Skeletal muscle tissue (tissue), 4 donors: ENCODE measurements around the gene VPS13A. TPM values are rescaled to one million over a fixed set of nuclear protein-coding genes. Genes with fewer than 3 reads are reported as not detected.
"Not testable (repeated sequence)": the region's sequence is repeated elsewhere in the genome, so short reads cannot be mapped to it uniquely, and the experiment has no call there.

Source experiments
- H3K27ac ChIP-seq: one replicate; pipeline ENCODE4 v1.7.0; 2013; ENCODE audit warnings: mild to moderate bottlenecking, low read depth, low read length, inconsistent platforms
- H3K27me3 ChIP-seq, 3 donors: one replicate each; pipeline ENCODE4 v1.7.0; 2013; ENCODE audit warnings: low read length in 3 of 3; ENCODE audit not compliant: control insufficient read depth in 3 of 3, insufficient read depth in 3 of 3
- H3K36me3 ChIP-seq, 3 donors: one replicate each; pipeline ENCODE4 v1.7.0; 2013; ENCODE audit warnings: low read length in 3 of 3; ENCODE audit not compliant: control insufficient read depth in 3 of 3, insufficient read depth in 3 of 3
- H3K4me1 ChIP-seq, 3 donors: one replicate each; pipeline ENCODE4 v1.7.0; 2013; ENCODE audit warnings: low read length in 3 of 3, mild to moderate bottlenecking in 3 of 3; ENCODE audit not compliant: control insufficient read depth in 3 of 3, insufficient read depth in 3 of 3
- H3K4me3 ChIP-seq, 3 donors: one replicate each; pipeline ENCODE4 v1.7.0; 2013; ENCODE audit warnings: low read length in 3 of 3
- H3K9ac ChIP-seq, 3 donors: one replicate each; pipeline ENCODE4 v1.7.0; 2013; ENCODE audit warnings: low read length in 3 of 3, mild to moderate bottlenecking in 3 of 3, moderate library complexity in 2 of 3, low read depth in 1 of 3
- H3K9me3 ChIP-seq, 3 donors: one replicate each; pipeline ENCODE4 v1.7.0; 2013; ENCODE audit warnings: low read length in 3 of 3; ENCODE audit not compliant: control insufficient read depth in 3 of 3
- total RNA-seq: library from RNA; depleted of rRNA; stranded (reverse); fragments of >200 nt; gene quantifications from one replicate; pipeline ENCODE4 v1.2.3, GENCODE V29; 2014
- donor health status: Osteomylitis.

VPS13A gene
- total RNA-seq, 1 donor from 2014 or later: 36.0 TPM

DNA sequence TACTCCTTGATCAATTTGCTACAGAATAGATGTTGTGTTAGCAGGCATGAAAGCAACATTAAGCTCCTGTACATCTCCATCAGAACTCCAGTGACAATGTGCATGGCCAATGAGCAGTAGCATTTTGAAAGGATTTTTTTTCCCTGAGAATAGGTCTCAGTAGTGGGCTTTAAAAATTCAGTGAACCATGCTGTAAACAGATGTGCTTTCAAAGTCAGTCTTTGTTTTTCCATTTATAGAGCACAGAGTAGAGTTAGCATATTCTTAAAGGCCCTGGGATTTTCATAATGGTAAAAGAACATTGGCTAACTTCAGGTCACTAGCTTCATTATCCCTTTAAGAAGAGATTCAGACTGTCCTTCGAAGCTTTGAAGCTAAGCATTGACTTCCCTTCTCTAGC is 150.8 kb downstream of the VPS13A start:
- no peaks in the 10 kb centered on the region for H3K27me3 ChIP-seq
- no peak overlapping the region for H3K9ac ChIP-seq
- H3K36me3 ChIP-seq: peaks cover 7 to 16% (median 8%) of the 10 kb centered on the region in 3 donors
- H3K4me1 ChIP-seq: no peaks in the 10 kb centered on the region
- no peak overlapping the region for H3K27ac ChIP-seq
- H3K4me3 ChIP-seq: no peak overlapping the region
- H3K9me3 ChIP-seq: no peaks in the 10 kb centered on the region

DNA sequence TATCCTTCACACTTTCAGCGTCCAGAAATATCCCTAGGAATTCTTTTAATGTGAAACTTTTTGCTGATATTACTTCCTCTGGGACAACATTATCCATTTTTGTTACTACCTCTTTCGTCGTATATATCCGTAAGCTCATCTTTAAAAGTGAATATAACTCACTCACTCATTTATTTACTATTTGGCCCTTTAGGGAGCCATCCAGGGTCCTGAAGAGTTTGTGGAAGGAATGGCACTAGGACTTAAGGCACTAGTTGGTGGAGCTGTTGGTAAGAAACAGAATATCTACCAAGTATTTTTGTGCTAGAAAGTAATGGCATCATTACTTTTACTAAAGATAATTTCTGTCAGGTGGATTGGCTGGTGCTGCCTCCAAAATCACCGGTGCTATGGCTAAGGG is 192.7 kb downstream of the VPS13A start:
- no peaks in the 10 kb centered on the region for H3K4me1 ChIP-seq
- no peak overlapping the region for H3K9ac ChIP-seq
- H3K9me3 ChIP-seq: no peaks in the 10 kb centered on the region
- no peak overlapping the region for H3K27ac ChIP-seq
- no peak overlapping the region for H3K4me3 ChIP-seq
- peaks cover 8 to 33% (median 17%) of the 10 kb centered on the region in 3 donors for H3K36me3 ChIP-seq
- no peaks in the 10 kb centered on the region for H3K27me3 ChIP-seq

DNA sequence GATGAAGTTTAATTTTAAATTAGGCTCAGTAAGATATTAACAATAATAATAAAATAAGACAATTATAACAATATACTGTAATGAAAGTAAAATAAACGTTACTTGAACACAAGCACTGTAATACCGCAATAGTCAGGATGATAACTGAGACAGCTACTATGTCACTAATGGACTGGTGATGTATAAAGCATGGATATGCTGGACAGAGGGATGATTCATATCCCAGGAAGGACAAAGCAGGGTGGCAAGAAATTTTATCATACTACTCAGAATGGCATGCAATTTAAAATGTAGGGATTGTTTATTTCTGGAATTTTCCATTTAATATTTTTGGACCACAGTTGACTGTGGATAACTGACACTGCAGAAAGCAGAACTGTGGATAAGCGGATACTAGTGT is 196.9 kb downstream of the VPS13A start:
- Histone ChIP-seq H3K27ac (no peak overlapping the region), H3K9ac (no peak overlapping the region), H3K4me1 (no peaks in the 10 kb centered on the region), H3K9me3 (no peaks in the 10 kb centered on the region), H3K27me3 (no peaks in the 10 kb centered on the region), H3K4me3 (no peak overlapping the region), H3K36me3 (peaks cover 8 to 21% (median 17%) of the 10 kb centered on the region in 3 donors)

DNA sequence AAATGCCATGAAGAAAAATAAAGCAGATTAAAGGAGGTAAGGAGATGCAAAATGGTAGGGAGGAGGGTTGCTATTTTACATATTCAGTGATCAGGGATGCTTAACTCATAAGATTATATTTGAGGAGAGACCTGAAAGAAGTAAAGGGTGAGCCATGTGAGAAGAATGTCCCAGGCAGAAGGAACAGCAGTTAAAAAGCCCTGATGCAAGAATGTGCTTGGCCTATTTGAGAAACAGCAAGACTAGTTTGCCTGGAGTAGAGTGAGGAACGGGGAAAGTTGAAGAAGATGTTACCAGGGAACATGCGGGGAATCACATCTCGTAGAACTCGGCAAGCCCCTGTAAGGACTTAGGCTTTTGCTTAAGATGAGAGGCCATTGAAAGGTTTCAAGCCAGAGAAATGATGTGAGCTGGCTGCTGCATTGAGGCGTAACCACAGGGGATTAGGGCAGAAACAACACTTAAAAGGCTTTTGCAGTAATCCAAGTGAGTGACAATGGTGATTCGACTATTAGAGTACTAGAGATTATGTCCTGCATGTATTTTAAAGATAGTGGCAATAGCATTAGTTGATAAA is 198.7 kb downstream of the VPS13A start:
- no peaks in the 10 kb centered on the region for H3K4me1 ChIP-seq
- no peak overlapping the region for H3K9ac ChIP-seq
- H3K4me3 ChIP-seq: no peak overlapping the region
- no peak overlapping the region for H3K27ac ChIP-seq
- H3K36me3 ChIP-seq: peaks cover 4 to 13% (median 4%) of the 10 kb centered on the region in 3 donors
- no peaks in the 10 kb centered on the region for H3K9me3 ChIP-seq
- no peaks in the 10 kb centered on the region for H3K27me3 ChIP-seq

- Histone ChIP-seq H3K36me3 (peaks cover 2 to 13% (median 3%) of the 10 kb centered on the region in 3 donors), H3K4me1 (no peaks in the 10 kb centered on the region), H3K9ac (no peak overlapping the region), H3K9me3 (no peaks in the 10 kb centered on the region), H3K27me3 (no peaks in the 10 kb centered on the region), H3K4me3 (no peak overlapping the region), H3K27ac (no peak overlapping the region)
These were observed 207.1 kb downstream of the VPS13A start for GRCh38 chr9:77384406-77384805.

DNA sequence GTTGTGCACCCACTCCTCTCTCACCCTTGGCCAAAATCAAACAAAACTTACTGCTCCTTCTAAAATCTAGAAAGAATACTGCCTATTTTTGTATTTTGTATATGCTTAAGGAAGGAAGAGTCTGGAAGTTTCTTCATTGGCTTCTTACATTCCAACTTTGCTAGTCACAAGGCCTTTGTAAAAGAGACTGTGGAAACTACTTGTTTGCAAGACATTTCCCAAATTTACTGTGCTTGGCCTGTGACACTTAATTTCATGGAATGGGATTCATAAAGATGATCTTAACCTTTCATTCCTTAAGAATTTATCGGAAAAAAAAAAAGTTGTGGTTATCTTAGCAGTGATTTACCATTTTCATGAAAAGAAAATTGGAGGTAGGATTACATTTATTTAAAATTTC is 208.9 kb downstream of the VPS13A start:
- no peak overlapping the region for H3K4me3 ChIP-seq
- H3K27me3 ChIP-seq: no peaks in the 10 kb centered on the region
- H3K9ac ChIP-seq: no peak overlapping the region
- no peaks in the 10 kb centered on the region for H3K4me1 ChIP-seq
- H3K36me3 ChIP-seq: peaks cover 2 to 13% (median 13%) of the 10 kb centered on the region in 3 donors
- no peak overlapping the region for H3K27ac ChIP-seq
- H3K9me3 ChIP-seq: no peaks in the 10 kb centered on the region

GRCh38 chr9:77391834-77392233 is 214.5 kb downstream of the VPS13A start:
- H3K9me3 ChIP-seq: no peaks in the 10 kb centered on the region
- H3K36me3 ChIP-seq: peaks cover 2 to 10% (median 4%) of the 10 kb centered on the region in 3 donors
- no peak overlapping the region for H3K27ac ChIP-seq
- H3K4me3 ChIP-seq: no peak overlapping the region
- H3K9ac ChIP-seq: no peak overlapping the region
- H3K4me1 ChIP-seq: no peaks in the 10 kb centered on the region
- H3K27me3 ChIP-seq: no peaks in the 10 kb centered on the region

DNA sequence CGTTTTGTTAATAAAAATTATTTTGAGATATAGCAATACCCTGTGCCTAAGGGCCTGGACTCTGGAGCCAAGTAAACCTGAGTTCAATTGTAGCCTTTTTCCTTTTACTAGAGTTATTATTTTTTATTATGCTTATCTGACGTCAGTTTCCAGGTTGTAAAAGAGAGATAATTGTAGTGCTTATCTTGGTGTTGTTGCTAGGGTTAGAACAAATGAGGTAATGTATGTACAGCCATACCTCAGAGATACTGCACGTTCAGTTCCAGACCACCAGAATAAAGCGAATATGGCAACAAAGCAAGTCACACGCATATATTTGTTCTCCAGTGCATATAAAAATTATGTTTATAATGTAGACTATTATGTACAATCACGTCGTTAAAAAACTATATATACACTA is 215.0 kb downstream of the VPS13A start:
- no peaks in the 10 kb centered on the region for H3K9me3 ChIP-seq
- H3K4me3 ChIP-seq: no peak overlapping the region
- H3K27me3 ChIP-seq: no peaks in the 10 kb centered on the region
- no peak overlapping the region for H3K27ac ChIP-seq
- no peaks in the 10 kb centered on the region for H3K4me1 ChIP-seq
- no peak overlapping the region for H3K9ac ChIP-seq
- H3K36me3 ChIP-seq: peaks cover 2 to 10% (median 4%) of the 10 kb centered on the region in 3 donors

- not testable (repeated sequence) for H3K4me1 ChIP-seq, H3K27ac ChIP-seq, H3K9ac ChIP-seq, H3K9me3 ChIP-seq, H3K4me3 ChIP-seq, H3K36me3 ChIP-seq, H3K27me3 ChIP-seq
These were observed 221.2 kb downstream of the VPS13A start for GRCh38 chr9:77398581-77398980.

GRCh38 chr9:77399964-77400363 is 222.6 kb downstream of the VPS13A start:
- H3K27ac ChIP-seq: no peak overlapping the region
- H3K4me1 ChIP-seq: no peaks in the 10 kb centered on the region

More at GRCh38 chr9:77399964-77400363, 222.6 kb downstream of the VPS13A start:
- Histone ChIP-seq H3K27me3 (no peaks in the 10 kb centered on the region), H3K36me3 (no peaks in the 10 kb centered on the region), H3K4me3 (no peak overlapping the region), H3K9me3 (no peaks in the 10 kb centered on the region), H3K9ac (no peak overlapping the region)
